Brain microvascular endothelial cell (primary cell): Measurements from ENCODE around the gene PFKFB3.

Experiments used
- DNase-seq: peaks from one replicate; pipeline ENCODE4 v3.0.0-alpha.2; 2020
- H3K27ac ChIP-seq: fragments of 250-450 bp; sonication (Bioruptor Pico); 2 replicates; pipeline ENCODE4 v1.5.1; 2020; ENCODE audit warnings: mild to moderate bottlenecking, moderate library complexity
- H3K27me3 ChIP-seq: fragments of 250-450 bp; sonication (Bioruptor Pico); replicated peaks from 2 replicates; pipeline ENCODE4 v1.5.1; 2020; ENCODE audit warnings: mild to moderate bottlenecking
- H3K36me3 ChIP-seq: fragments of 250-450 bp; sonication (Bioruptor Pico); replicated peaks from 2 replicates; pipeline ENCODE4 v1.5.1; 2020; ENCODE audit warnings: mild to moderate bottlenecking
- H3K4me3 ChIP-seq: 2 replicates; pipeline ENCODE4 v1.5.1; 2011; ENCODE audit warnings: low read depth, mild to moderate bottlenecking, control low read depth, low read length, moderate library complexity
- CTCF ChIP-seq: IDR thresholded peaks from 2 replicates; pipeline ENCODE4 v1.5.1; 2011; ENCODE audit warnings: low read depth, mild to moderate bottlenecking, moderate library complexity, low read length, control low read depth, inconsistent platforms; ENCODE audit errors: missing control alignments
- in situ Hi-C: cut with HindIII; loops from 2 replicates; pipeline ENCODE4 v1.10.0; 2017; ENCODE audit warnings: low sequenced_read_pairs, low pct_ligation_motif_present

Gene PFKFB3

GRCh38 chr10:6260843-6261242 lies 58.1 kb downstream of the PFKFB3 start:
- no peak for DNase-seq
- in situ Hi-C loops, result no loop called here
- H3K4me3 ChIP-seq, result no peak overlapping the region
- H3K27ac ChIP-seq, result no peak overlapping the region
- no peaks in the 10 kb centered on the region for H3K27me3 ChIP-seq
- no peak for TF ChIP-seq CTCF
- H3K36me3 ChIP-seq, result no peaks in the 10 kb centered on the region

GRCh38 chr10:6267941-6268340 lies 65.2 kb downstream of the PFKFB3 start:
- no peak for TF ChIP-seq CTCF
- Histone ChIP-seq H3K36me3 (no peaks in the 10 kb centered on the region), H3K4me3 (no peak overlapping the region), H3K27ac (no peak overlapping the region), H3K27me3 (no peaks in the 10 kb centered on the region)
- DNase-seq, result no peak
- in situ Hi-C loops, result no loop called here

GRCh38 chr10:6269432-6269831 lies 66.7 kb downstream of the PFKFB3 start:
- in situ Hi-C loops, result no loop called here
- Histone ChIP-seq H3K36me3 (no peaks in the 10 kb centered on the region), H3K27ac (no peak overlapping the region), H3K4me3 (no peak overlapping the region), H3K27me3 (no peaks in the 10 kb centered on the region)
- no peak for TF ChIP-seq CTCF
- no peak for DNase-seq

GRCh38 chr10:6269953-6270867 lies 67.5 kb downstream of the PFKFB3 start:
- in situ Hi-C loops, result no loop called here
- H3K27me3 ChIP-seq, result no peaks in the 10 kb centered on the region
- no peak for TF ChIP-seq CTCF
- H3K27ac ChIP-seq, result no peak overlapping the region
- no peak overlapping the region for H3K4me3 ChIP-seq
- H3K36me3 ChIP-seq, result no peaks in the 10 kb centered on the region
- DNase-seq, result no peak

- H3K27ac ChIP-seq, result no peak overlapping the region
- TF ChIP-seq CTCF, result no peak
These were observed 68.2 kb downstream of the PFKFB3 start for GRCh38 chr10:6270951-6271350.

More at GRCh38 chr10:6270951-6271350, 68.2 kb downstream of the PFKFB3 start:
- no peaks in the 10 kb centered on the region for H3K27me3 ChIP-seq
- no peak overlapping the region for H3K4me3 ChIP-seq
- DNase-seq, result no peak
- in situ Hi-C loops, result no loop called here
- no peaks in the 10 kb centered on the region for H3K36me3 ChIP-seq
